Activated naive CD4-positive, alpha-beta T cell treated with anti-CD3 and anti-CD28 coated beads, Interleukin-2, amount 50 U/mL, for 16 hours (primary cell): ENCODE data around the gene PHOX2B.

ENCODE experiments used
- DNase-seq: peaks from one replicate; pipeline ENCODE4 v3.0.0-alpha.2; 2020

PHOX2B gene

GRCh38 chr4:41748571-41749475 is at the start of gene PHOX2B:
PHOX2B (minus strand) TSS chr4:41748725; CDS start chr4:41748610, 115 bp downstream.
- no peak for DNase-seq

- no peak for DNase-seq
Observed at GRCh38 chr4:41797260-41797659, 48.7 kb upstream of the PHOX2B start.

- DNase-seq = no peak
Observed at GRCh38 chr4:41796545-41797210, 48.2 kb upstream of the PHOX2B start.

GRCh38 chr4:41795796-41796385 is 47.4 kb upstream of the PHOX2B start:
- no peak for DNase-seq

- no peak for DNase-seq
Observed at GRCh38 chr4:41792166-41792565, 43.6 kb upstream of the PHOX2B start.

DNA sequence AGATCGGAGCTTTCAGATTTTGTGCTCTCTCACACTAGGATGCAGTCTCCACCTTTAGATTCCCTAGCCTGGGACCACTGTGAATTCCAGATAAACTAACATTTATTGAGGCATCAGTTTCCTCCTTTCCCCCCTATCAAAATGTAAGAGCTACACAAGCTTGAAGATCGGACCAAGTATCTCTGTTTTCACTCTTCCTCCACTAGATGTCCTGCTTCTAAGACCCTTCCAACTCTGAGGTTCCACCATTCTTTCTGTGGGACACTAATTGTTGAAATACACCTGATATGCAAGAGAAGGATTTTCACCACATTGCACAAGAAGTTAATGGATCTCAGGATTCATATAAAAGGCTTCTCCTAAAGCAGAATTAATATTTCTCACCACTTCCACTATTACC is 43.0 kb upstream of the PHOX2B start:
- no peak for DNase-seq

GRCh38 chr4:41787931-41788330 is 39.4 kb upstream of the PHOX2B start:
- DNase-seq = no peak

DNA sequence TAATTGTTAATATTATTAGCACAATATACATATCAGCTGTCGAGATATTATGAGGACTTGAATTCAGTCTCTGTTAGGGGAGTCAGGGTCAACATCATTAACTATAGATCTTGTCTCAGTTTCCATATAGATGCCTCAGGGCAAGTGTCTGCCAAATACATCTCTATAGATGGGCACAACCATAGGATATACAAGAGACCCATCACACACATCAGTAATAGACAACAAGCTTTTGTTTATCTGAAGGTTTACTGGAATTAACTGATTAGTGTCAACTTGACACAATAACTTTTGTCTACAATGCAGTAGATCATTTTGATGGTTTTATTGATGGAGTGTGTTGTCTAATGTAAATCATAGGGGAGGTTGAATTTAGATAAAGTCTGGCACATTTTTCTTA is 37.1 kb upstream of the PHOX2B start:
- DNase-seq = no peak

GRCh38 chr4:41784191-41784979 is 35.9 kb upstream of the PHOX2B start:
- DNase-seq = no peak

GRCh38 chr4:41776466-41776865 is 27.9 kb upstream of the PHOX2B start:
- no peak for DNase-seq

DNA sequence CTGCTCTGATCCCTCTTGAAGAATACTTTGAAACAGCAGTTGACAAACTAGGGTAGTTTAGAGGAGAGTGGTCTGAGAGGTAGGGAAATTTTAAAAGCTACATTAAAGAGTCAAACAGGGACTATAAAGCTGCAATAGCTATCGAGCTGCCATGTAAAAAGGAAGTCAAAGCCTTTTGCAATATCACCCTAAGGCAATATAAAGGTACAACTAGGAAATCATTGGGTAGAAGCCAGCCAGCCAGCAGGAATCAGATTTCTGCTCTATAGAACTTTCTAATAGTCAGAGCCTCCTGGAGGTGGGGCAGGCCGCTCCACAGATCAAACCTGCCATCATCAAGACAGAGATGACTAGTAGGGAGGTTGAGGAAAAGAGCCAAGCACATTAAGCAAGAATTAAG is 15.2 kb upstream of the PHOX2B start:
- no peak for DNase-seq

GRCh38 chr4:41758884-41759283 is 10.4 kb upstream of the PHOX2B start:
- DNase-seq = no peak

DNA sequence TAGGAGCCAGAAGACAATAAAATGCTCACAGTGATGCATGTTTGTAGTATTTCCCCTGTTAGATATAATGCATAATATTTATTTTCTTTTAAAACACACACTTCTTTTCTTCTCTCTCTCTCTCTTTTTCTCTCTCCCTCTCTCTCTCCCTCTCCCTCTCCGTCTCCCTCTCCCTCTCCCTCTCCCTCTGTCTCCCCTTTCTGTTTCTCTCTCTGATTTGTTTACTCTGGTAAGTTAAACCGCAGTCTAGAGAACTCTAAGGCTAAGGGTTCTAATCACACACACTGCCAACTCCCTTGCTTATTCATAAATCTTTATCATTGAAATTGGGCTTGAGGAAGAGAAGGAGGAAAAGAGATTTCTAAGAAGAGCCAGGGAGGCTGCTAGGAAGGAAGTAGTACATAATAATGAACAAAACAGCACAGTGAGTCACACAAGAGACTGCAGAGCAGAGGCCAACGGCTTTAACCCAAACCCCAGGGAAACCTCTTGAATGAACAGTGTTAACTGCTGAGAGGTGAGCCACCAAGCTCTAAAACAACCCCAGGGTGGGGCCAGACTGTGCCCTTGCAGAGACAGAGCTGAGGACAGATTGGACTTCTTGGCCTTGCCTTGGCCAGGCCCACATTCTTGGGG is 9.1 kb upstream of the PHOX2B start:
- no peak for DNase-seq

DNA sequence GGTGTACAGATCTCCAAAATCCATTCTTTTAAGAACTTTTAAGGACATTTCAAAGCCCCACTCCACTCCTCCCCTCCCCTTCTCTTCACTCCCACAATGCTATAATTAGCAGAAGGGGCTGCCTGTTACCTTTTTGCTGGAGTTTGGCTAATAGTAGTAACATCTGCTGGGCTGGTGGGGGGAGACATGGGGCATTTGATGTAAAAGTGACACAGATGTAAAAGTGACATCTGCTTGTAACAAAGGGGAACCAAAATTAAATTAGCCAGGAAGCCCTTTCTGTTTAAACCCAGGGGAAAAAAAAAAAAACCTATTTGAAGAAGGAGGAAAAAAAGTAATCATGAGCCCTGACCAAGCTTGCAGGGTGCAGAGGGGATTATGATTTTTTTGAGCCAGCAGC is 5.4 kb upstream of the PHOX2B start:
- DNase-seq = no peak

GRCh38 chr4:41752081-41752836 is 3.7 kb upstream of the PHOX2B start:
- DNase-seq = no peak

DNA sequence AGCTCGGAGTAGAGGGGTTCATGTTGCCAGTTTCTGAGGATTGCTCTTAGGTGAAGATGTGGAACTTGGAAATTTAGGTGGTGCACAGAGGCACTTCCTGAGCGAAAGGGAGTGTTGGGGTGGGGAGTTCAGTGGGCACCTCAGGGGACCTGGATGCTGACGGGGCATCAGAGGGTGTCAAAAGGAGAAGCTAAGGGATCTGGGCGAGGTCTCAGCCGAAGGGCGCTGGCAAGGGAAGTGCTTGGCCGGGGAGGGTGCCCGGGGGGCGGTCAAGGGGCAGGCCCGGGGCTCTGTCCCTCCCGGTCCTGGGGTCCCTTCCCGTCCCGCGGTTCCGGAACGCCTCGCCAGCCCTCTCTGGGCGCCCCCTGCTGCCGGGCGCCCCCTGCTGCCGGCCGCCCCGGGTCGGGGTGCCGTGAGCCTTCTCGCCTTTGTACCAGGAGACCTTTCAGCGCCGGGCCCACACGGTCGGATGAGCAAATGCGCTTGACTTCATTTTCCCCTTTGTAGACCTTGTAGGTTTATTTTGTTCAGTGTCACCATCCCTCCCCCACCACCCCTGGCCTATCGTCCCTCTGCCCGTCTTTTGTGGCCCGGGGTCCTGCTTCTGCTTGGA is 3.0 kb upstream of the PHOX2B start:
- no peak for DNase-seq

DNA sequence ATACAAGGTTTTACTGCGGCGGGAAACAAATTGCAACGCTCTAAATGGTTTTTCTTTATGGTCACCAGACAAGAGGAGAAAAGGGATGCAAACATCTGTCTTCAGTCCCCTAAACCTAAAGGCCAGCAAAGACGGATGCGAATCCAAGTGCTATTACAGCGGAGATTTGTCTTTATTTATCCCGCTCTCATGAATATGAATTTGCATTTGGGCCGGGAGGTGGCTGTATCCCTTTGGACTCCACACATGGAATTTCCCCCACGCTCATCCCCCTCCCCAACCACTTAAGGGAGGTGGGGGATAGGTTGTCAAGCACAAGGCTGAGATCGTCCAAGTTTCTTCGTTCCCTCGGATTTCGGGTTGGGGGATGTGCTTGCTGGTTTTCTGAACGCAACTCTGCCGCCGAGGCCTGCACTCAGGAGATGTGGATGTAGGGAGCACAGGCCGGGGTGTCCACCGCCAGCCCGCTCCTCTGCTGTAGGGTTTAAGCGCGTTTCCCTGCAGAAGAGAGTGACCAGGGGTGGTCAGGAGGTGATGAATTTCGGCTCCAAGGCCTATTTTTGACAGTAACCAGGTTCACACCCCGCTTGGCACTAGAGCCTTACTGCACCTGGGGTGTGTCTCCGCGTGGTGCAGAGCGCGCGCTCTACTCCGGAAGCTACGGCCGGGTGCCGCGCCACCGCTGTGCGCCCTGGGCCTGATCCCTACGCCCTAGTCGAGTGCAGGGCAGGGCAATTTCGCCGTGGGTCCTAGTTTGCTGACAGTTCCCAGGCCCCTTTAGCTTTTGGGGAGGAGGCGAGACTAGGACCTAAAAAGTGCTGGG is 2.3 kb upstream of the PHOX2B start:
- DNase-seq = no peak

GRCh38 chr4:41750121-41750625 is 1.6 kb upstream of the PHOX2B start:
- no peak for DNase-seq

- no peak for DNase-seq
Observed at GRCh38 chr4:41749631-41750039, 1.1 kb upstream of the PHOX2B start.

DNA sequence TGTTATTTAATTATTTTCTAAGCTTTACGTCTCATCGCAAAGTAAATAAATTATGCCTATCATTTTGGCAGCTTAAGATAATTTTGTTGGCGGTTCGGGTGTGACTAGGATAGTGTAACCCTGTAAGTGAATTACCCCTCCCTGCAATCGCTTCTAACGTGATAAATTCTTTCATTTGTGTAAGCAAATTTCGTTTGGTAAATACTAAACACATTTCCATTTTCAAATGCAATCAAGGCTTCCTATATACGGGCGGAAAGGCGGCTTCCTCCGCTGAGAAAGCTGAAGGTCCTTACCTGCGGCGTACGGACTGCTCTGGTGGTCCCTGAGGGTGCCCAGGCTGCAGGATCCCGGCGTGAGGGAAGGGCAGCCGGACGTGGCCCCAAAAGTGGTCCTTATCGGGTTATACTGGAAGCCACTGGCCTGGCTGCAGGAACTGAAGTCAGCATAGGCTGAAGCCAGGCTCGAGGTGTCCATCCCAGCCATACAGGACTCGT is 403 bp downstream of the PHOX2B start:
- no peak for DNase-seq
